ENCODE results near the gene IST1. TPM values are rescaled to one million over a fixed set of nuclear protein-coding genes. Genes with fewer than 3 reads are reported as not detected.

The IST1 gene
- 115 and 128 TPM in 2 replicates for total RNA-seq

DNA sequence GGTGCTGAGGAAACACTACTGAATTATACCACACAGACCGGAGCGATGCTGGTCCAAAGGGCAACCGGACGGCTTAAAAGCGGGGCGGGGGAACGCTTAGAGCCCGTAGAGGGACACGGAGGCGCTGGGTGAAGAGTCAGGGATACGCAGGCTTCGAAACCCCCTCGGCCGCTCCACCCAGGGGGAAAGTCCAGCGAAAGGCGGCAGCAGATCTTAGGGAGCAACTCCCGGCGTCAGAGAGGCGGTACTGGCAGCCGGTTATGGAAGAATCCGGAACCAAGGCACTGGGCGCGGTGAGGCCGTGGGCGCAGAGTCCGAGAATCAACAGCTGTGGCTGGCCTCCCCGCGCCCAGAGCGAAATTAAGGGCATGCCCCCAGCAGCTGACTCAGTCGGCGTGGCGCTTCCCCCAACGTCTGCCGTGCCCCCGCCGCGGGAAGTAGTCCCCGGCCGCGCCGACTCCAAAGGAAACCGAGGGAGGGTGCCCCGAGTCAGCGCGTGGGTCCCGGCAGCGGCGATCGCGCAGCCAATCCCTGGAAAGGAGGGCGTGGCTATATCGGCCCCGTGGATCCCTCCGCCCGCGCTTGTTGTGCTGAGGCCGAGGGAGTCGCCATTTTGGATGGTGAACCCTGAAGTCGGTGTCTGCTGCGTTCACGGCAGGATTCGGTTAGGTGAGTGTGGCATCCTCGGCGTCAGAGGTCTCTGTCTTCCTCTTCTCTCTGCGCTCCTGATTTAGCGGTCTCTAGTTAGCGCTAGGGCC, at the start of gene IST1:
TSS of gene IST1 (plus strand) at position 611 of the 758 bp plus-strand sequence. CDS start 20,110 bp downstream, outside the sequence.

DNA sequence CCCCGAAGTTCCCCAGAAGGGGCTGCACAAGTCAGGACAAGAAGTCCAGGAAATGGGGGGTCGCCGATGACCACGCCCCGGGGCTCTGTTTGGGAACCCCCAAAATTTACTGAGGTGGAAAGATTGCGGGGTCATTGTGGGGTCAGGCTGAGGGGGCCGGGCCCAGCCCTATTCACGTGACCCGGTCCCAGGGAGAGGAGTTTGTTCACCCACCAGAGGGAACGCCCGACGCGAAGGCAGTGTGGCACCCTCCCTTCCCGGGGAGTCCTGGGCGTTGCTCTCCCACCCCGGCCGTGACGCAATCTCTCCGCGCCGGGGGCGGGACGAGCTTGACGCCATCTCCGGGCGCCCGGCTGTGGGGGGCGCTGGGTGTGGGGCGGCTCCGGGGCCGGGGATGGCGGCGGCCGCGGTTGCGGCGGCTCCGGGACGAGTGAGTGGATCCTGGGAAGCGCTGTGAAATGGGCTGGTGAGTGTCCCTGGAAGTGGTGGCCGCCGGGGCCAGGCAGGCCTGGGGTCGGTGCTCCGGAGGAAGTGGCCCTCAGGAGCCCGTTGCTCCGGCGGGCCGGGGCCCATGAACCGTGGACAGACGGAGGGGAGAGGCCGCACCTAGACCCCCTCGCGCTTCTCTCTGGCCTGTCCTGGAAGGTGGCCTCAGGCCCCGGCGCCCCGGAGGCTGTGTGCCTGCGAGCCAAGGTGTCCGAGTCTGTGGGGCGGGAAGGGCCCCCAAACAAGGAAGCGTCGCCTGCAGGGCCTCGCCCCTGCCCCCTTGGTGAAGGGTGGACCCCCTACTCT, 49.5 kb upstream of the IST1 start, which contains the start of gene ATXN1L:
TSS of gene ATXN1L (plus strand) at position 338 of the 792 bp plus-strand sequence. CDS start 3,765 bp downstream, outside the sequence.

DNA sequence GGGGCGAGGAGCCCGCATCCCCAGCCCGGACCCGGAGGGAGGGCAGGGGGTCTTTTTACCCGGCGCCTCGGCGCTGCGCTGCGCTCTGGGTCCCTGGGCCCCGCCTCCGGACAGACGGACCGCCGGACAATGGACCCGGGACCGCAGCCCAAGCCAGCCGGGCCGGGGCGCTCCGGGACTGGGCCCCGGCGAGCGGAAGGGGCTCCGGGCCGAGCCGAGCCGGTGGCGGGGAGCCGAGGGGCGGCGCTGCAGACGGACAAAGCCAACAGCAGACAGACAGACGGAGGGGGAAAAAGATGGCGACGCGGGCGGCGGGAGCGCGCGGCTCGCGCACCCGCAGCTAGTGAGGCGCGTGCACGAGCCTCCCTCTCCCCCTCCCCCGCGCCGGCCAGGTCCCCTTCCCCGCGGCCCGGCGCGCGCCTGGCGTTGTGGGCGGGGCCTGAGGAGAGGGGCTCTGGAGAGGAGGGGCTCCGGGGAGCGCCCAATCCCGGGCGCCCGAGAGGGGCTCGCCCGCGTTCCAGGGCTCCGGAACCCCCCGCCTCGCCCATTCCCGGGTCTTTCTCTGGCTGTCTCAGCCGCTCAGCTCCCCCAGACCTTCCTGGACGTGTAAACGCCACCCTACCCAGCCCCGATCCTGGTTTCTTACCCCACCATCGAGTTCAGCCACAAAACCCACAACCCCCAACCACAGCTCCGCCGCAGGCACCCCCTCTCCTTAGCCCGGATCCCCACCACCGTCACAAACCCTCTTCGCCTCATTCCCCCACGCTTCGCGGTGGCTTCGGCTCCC, 11.3 kb upstream of the IST1 start, which contains the start of gene ZNF821:
TSS of gene ZNF821 (minus strand) at position 334 of the 790 bp plus-strand sequence. CDS start 4,236 bp downstream, outside the sequence.

Other genes starting within 250 kb of the IST1 start
- gene PHLPP2, start 170.8 kb upstream of the IST1 start, total RNA-seq, result 8.1 and 16.2 TPM in 2 replicates
- gene AP1G1, start 86.7 kb upstream of the IST1 start, total RNA-seq, result 57.0 and 83.7 TPM in 2 replicates
- gene ATXN1L, start 49.6 kb upstream of the IST1 start, total RNA-seq, result 10.8 and 11.0 TPM in 2 replicates
- gene ZNF821, start 11.3 kb upstream of the IST1 start, total RNA-seq, result 2.9 and 3.3 TPM in 2 replicates
- gene PKD1L3, start 104.9 kb downstream of the IST1 start, total RNA-seq, result not detected in 2 replicates
- 8.8 and 11.5 TPM in 2 replicates for gene DHODH, start 113.2 kb downstream of the IST1 start, total RNA-seq
- not detected in 2 replicates for gene HP, start 159.0 kb downstream of the IST1 start, total RNA-seq
- not detected in 2 replicates for gene HPR, start 167.7 kb downstream of the IST1 start, total RNA-seq
- 7.4 and 7.7 TPM in 2 replicates for gene TXNL4B, start 198.1 kb downstream of the IST1 start, total RNA-seq
- gene DHX38, start 198.3 kb downstream of the IST1 start, total RNA-seq, result 50.3 and 66.7 TPM in 2 replicates

Data from subcutaneous preadipocyte (primary cell).